Measurements from ENCODE around the gene HELT.
"Not testable (repeated sequence)": the region's sequence is repeated elsewhere in the genome, so short reads cannot be mapped to it uniquely, and the experiment has no call there.

Gene HELT

DNA sequence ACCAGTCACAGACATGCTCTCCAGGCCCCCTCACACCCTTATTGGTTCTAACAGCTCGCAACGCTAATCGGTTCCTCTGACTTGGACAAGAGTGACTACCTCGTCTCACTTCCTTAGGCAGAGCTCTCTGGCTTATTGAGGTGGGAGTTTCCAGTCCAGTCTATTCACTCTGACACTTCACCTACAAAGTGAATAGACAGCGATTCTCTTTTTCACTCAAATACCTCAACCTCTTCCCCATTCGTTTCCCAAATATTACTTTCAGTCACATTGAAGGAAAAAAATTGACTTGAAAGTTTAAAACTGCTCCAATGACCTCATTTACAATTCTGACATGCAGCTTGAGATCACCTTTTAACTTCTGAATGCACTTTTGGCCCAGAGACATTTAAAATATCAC, 17.7 kb downstream of the HELT start:
- no peak for DNase-seq (ENCODE audit: low read depth in 1 of 2, low spot score in 1 of 2)

DNA sequence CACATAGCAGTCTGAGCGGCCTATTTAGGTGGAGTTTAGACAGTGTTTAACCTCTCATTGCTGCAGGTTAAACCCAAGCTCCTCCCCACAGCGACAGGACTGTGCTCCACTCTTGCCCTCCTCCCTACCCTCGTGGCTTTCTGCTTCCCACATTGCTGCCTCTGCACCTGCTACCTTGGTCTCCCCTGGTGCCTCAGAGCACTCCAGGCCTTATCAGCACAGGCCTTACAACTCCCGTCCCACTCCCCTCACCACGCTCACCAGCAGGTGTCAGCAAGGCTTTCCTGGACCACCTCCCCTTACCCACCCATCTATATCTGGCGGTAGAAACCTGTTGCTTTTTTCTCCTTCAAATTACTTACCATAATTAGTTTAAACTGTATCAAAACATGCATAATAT, 18.6 kb downstream of the HELT start:
- no peak for DNase-seq (ENCODE audit: low read depth in 1 of 2, low spot score in 1 of 2)

DNA sequence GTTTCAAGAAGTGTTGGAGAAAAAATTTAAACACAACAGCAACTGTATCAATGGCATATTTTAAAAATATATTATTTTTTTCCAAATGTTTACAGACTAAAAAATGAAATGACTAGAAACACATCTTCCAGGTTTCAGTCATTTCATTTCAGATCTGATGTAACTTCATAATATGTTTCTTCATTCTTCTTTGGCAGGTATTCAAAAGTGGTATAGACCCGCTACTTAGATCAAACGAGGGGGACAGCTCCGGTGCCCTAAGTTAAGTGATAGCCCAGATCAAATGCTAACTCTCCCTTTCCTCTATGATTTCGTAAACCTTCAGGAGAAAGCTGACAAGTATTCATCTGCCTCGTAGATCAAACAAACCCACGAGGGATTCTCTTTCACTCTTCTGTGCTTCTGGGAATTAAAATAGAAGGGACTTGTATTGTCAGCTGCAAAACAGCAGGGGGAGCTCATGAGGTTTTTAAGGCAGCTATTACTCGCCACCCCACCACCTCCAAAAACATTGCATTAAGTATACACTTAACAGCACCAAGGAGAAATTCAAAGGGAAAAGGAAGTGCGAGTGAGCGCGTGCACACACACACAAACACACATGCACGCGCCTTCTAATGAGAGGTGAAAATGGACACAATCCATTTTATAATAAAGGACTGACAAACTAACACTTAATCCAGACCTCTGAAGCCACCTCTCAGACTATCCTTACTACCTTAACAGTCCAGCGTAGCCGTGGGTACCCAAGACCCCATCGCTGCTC, 21.4 kb downstream of the HELT start:
- peak in 1 of 2 donors; percentile 6 for DNase-seq (ENCODE audit: low read depth in 1 of 2, low spot score in 1 of 2)

DNA sequence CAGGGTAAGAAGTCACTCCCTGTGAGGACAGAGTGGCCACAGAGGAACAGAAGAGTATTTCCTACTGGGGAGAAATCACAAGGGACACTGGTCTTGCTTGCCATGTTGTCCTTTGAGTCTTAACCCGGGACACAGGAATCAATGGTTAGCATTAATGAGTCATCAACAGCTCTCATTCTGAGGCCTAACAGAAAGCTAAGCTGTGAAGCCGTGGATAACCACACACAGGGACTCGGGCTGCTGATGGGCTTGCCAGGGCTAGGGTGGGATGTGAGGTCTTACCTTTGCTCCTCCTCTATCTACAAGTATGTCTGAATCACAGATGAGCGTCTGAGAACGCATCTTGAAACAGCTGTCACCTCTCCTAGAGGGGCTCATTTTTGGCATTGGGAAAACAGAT, 22.2 kb downstream of the HELT start:
- DNase-seq (ENCODE audit: low read depth in 1 of 2, low spot score in 1 of 2): no peak

DNA sequence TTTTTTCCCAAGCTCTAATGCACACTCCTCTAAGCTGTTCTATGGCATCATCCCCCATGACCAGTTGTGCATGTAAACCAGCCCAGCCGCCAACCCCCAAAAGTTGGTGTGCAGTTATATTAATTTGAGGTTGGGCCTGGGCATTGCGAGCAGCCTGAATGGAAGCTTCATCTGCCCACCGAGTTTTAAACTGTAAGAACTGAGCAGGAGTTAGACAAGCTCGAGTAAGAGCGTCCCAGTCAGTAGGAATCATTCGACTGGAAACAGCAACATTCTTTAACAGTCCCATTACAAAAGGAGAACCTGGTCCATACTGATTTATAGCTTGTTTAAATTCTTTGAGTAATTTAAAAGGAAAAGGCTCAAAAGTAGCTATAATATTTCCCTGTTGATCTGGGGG, 32.0 kb downstream of the HELT start:
- not testable (repeated sequence) for DNase-seq (ENCODE audit: low read depth in 1 of 2, low spot score in 1 of 2)

DNA sequence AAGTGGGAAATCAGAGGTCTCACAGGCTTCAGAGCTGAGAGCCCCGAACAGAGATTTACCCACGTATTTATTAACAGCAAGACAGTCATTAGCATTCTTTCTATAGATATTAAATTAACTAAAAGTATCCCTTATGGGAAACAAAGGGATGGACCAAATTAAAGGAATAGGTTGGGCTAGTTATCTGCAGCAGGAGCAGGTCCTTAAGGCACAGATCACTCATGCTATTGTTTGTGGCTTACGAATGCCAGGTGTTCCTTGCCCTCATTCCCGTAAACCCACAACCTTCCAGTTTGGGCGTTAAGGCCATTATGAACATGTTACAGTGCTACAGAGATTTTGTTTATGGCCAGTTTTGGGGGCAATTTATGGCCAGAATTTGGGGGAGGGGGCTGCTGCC, 33.0 kb downstream of the HELT start:
- DNase-seq (ENCODE audit: low read depth in 1 of 2, low spot score in 1 of 2): not testable (repeated sequence)

DNA sequence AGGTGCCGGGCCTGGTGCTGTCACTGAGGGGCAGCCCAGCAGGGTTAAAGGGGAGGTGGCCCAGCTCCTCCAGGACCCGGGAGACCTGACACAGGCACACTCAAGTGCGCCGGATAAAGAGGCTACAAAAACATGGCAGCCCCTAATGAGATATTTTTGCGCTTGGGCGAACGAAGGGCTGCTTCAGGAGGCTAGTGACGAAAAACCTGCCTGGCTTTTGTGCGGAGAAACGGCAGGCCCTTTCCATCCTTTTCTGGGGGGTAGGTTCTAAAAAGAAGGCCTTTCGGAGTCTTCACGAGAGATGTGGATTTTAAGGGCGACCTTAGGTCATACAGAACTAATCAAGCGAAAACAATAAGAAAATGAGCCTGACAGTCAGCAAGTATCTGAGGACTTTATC, 35.5 kb downstream of the HELT start:
- DNase-seq (ENCODE audit: low read depth in 1 of 2, low spot score in 1 of 2): no peak

DNA sequence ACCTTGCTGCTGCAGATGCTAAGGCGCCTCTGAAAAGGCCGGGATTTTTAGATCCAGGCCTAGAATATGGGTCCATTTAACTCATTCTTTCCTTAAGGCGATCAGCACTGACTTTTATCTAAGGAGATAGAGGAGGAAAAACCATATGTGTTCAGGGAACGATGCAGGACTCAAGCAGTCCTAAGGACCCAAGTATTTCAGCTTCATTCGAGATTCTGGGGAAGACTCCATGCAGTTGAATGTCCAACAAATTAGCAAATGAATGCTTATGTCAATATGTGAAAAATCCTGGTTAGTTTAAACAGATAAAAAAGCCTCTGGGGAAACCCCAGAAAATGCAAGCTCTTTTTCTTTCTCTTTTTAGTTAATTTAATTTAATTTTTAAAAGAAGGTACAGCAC, 36.0 kb downstream of the HELT start:
- no peak for DNase-seq (ENCODE audit: low read depth in 1 of 2, low spot score in 1 of 2)

DNA sequence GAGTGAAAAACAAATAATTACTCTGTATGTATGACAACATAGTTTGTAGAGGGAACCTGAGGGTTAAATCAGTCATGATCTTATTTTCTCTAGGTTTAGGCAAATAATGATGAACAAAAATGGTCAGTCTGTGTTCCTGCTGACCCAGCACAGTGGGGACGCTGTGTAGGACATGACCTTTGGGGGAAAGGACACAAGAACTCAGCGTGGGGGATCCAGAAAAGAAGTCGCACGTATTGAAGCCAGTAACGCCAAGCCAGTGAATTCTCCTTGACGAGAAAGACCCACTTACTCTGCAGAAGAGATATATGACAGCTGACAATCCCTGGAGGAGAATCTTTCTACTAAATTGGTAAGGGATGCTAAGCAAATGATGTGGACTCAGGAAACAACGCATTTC, 36.6 kb downstream of the HELT start:
- DNase-seq (ENCODE audit: low read depth in 1 of 2, low spot score in 1 of 2): no peak

DNA sequence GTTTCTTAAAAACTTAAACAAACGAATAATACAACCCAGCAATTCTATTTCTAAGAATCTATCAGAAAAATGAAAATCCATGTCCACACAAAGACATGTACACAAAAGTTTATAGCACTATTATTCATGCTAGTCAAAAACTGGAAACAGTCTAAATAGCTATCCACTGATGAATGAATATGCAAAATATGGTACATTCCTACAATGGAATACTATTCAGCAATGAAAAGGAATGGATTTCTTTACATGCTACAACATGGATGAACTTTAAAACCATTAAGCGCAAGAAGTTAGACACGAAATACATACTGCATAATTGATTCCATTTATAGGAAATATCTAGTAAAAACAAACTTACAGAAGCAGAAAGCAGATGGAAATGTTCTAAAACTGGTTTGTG, 43.3 kb downstream of the HELT start:
- DNase-seq (ENCODE audit: low read depth in 1 of 2, low spot score in 1 of 2): no peak

DNA sequence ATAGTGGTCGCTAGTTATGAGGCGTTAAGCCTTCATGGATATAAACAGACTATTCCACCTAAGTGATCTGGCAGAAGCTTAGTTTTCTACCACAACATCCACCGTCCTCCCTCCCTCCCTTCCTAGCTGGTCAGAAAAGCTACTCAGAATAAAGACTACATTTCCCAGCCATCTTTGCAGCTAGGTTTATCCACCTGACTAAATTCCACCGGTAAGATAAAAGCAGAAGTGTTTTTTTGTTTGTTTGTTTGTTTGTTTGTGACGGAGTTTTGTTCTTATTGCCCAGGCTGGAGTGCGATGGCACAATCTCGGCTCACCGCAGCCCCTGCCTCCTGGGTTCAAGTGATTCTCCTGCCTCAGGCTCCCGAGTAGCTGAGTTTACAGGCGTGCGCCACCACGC, 44.3 kb downstream of the HELT start:
- DNase-seq (ENCODE audit: low read depth in 1 of 2, low spot score in 1 of 2): no peak

DNA sequence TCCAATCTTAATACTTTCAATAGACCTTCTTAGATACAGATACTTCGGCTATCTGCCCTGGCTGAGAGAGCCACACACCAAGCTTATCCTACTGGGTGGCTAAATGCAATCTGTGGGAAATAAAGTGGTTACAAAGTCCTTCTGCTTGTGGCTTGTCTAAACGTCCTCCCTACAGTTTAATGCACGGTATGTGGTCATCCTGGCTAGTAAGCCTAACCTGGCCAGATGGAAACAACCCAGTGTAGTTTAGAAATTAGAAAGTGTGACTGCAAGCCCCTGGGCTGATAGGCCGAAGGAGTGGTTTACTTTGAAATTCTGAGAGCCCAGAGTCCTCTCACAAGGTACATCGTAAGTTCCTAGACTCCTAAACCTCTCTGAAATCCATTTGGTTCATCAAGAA, 47.9 kb downstream of the HELT start:
- no peak for DNase-seq (ENCODE audit: low read depth in 1 of 2, low spot score in 1 of 2)

DNA sequence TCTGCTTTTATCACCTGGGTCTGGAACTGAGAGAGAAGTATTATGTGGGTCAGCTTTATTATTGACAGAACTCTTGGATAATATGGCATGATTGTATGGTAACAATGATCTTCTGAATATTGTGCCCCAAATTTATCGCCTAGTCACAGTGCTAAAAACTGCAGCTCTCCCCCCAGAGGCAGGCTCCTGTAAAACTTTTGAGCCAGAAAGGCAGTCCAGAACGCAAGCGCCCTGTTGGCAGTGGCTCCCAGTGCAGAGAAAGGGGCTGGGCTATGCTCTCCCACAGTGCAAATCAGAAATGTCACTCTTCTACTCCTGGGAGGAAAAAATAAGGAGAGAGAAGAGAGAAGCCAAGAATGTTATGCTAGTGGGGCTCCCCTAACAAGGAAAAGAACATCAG, 50.5 kb downstream of the HELT start:
- DNase-seq (ENCODE audit: low read depth in 1 of 2, low spot score in 1 of 2): no peak

Measured in stimulated activated CD4-positive, alpha-beta T cell treated with anti-CD3 and anti-CD28 coated beads, Interleukin-15, amount 100 ng/mL, for 1 hour (primary cell).